T-helper 17 cell (primary cell): ENCODE data around the gene DDX31. TPM values are rescaled to one million over a fixed set of nuclear protein-coding genes. Genes with fewer than 3 reads are reported as not detected.

Experiments
- ATAC-seq: fragments of 150-1000 bp; cut with Tn5 transposase; 2 replicates; pipeline ENCODE4 v1.10.0; 2021; ENCODE audit warnings: mild to moderate bottlenecking, moderate library complexity
- DNase-seq, 3 donors: peaks; one replicate each; pipeline versions ENCODE4 v3.0.0 to v3.0.0-alpha.2; 2020 to 2021
- H3K9me3 ChIP-seq: one replicate; pipeline ENCODE4 v1.7.0; 2013; ENCODE audit warnings: low read length, mild to moderate bottlenecking; ENCODE audit not compliant: control insufficient read depth, poor library complexity, severe bottlenecking
- H3K27ac Mint-ChIP-seq: one replicate; pipeline ENCODE4 v1.8.0; 2022; ENCODE audit warnings: mild to moderate bottlenecking, moderate library complexity, mixed read lengths
- H3K27me3 Mint-ChIP-seq: one replicate; pipeline ENCODE4 v1.8.0; 2022; ENCODE audit warnings: mixed read lengths
- H3K36me3 Mint-ChIP-seq: one replicate; pipeline ENCODE4 v1.8.0; 2022; ENCODE audit warnings: low read depth, mixed read lengths
- H3K4me1 Mint-ChIP-seq: one replicate; pipeline ENCODE4 v1.8.0; 2022; ENCODE audit warnings: mild to moderate bottlenecking, mixed read lengths
- H3K4me3 Mint-ChIP-seq: one replicate; pipeline ENCODE4 v1.8.0; 2022; ENCODE audit warnings: mild to moderate bottlenecking, moderate library complexity, mixed read lengths
- total RNA-seq, 4 donors: library from RNA in 2 of 4; stranded (reverse) in 2 of 4; gene quantifications; one replicate each; pipeline ENCODE4 v1.2.3 and lab custom pipeline; 2022 to 2026

DDX31 gene
- total RNA-seq, 2 donors from 2014 or later: 12.6 to 15.5 TPM

DNA sequence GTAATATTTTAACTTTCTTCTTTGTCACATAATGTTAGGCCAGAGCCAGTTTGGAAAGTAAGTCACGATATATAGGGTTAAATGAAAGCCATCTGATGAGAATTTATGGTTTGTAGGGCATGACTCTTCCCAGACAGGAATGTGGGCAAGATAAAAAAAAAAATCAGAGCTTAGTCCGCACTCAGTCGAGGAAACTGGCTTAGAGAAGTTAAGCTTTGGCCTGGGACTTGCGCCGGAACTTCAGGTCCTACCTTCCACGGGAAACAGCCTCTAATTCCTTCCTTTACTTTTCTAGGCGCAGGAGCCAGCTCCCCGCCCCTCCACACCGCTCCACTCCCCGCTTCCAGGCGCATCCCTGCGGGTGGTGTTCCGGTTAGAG lies 475 bp downstream of the DDX31 start:
- ATAC-seq (no peak), DNase-seq (no peak)
- peaks cover 45% of the 10 kb centered on the region for H3K4me1 Mint-ChIP-seq
- no peaks in the 10 kb centered on the region for H3K27me3 Mint-ChIP-seq
- H3K9me3 ChIP-seq: no peaks in the 10 kb centered on the region
- no peaks in the 10 kb centered on the region for H3K36me3 Mint-ChIP-seq
- H3K27ac Mint-ChIP-seq: peak overlapping the region; percentile 96
- peak overlapping the region; percentile 95 for H3K4me3 Mint-ChIP-seq

GRCh38 chr9:132663851-132664250 lies 5.9 kb downstream of the DDX31 start:
- H3K27ac Mint-ChIP-seq: no peak overlapping the region
- no peak overlapping the region for H3K4me3 Mint-ChIP-seq
- H3K27me3 Mint-ChIP-seq: no peaks in the 10 kb centered on the region
- no peak for ATAC-seq
- H3K4me1 Mint-ChIP-seq: peaks cover 16% of the 10 kb centered on the region
- no peak for DNase-seq
- H3K36me3 Mint-ChIP-seq: peaks cover 2% of the 10 kb centered on the region
- H3K9me3 ChIP-seq: no peaks in the 10 kb centered on the region

- no peaks in the 10 kb centered on the region for H3K9me3 ChIP-seq
- no peak overlapping the region for H3K4me3 Mint-ChIP-seq
- peaks cover 2% of the 10 kb centered on the region for H3K36me3 Mint-ChIP-seq
Observed at GRCh38 chr9:132663117-132663516, 6.7 kb downstream of the DDX31 start.

DNA sequence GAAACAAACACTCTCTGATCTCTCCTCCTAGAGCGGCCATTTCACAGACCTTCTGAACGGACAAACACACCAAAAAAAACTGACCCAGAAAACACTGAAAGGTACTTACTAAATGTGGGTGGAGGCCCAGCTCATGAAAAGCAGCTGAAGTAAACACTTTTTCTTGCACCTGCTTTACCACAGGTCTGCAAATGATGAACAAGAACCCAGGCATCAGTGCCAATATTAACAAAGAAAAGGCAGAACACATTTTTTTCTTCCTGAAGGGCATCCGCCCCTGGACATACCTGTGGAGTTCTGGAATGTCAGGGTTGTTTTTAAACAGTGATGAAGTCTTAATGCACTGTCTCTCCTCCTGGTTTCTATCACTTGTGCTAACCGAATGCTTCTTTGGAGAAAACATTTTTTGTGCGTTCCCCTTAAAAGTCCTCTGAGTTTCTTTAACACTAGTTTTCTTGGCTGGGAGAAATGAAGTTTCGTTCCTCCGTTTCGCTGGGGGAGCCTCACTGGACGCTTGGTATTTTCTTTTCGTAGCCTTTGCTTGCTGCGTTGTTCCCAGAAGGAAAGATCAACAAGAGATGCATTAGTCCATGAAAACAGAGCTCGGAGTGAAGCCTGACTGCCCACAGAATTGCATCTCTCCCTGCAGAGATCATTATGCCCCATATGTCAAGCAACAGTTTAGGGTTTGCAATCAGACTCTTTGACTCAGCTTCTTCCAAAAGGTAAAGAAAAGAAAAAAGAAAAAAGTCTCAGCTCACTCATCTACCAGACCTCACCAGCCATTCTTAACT lies 7.4 kb downstream of the DDX31 start:
- Mint-ChIP-seq H3K36me3 (peaks cover 2% of the 10 kb centered on the region), H3K27ac (no peak overlapping the region), H3K4me1 (peaks cover 7% of the 10 kb centered on the region), H3K27me3 (no peaks in the 10 kb centered on the region), H3K4me3 (no peak overlapping the region)
- H3K9me3 ChIP-seq: no peaks in the 10 kb centered on the region
- DNase-seq (no peak), ATAC-seq (no peak)

More at GRCh38 chr9:132663117-132663516, 6.7 kb downstream of the DDX31 start:
- Mint-ChIP-seq H3K27ac (no peak overlapping the region), H3K27me3 (no peaks in the 10 kb centered on the region), H3K4me1 (peaks cover 13% of the 10 kb centered on the region)
- ATAC-seq (no peak), DNase-seq (no peak)

GRCh38 chr9:132656299-132656698 lies 13.5 kb downstream of the DDX31 start:
- no peak overlapping the region for H3K27ac Mint-ChIP-seq
- H3K4me1 Mint-ChIP-seq: no peaks in the 10 kb centered on the region
- H3K9me3 ChIP-seq: no peaks in the 10 kb centered on the region
- DNase-seq: no peak
- no peak overlapping the region for H3K4me3 Mint-ChIP-seq
- no peaks in the 10 kb centered on the region for H3K27me3 Mint-ChIP-seq
- ATAC-seq: no peak
- peaks cover 2% of the 10 kb centered on the region for H3K36me3 Mint-ChIP-seq

GRCh38 chr9:132651259-132651658 lies 18.5 kb downstream of the DDX31 start:
- Mint-ChIP-seq H3K4me1 (no peaks in the 10 kb centered on the region), H3K36me3 (peaks cover 4% of the 10 kb centered on the region), H3K4me3 (no peak overlapping the region), H3K27ac (no peak overlapping the region), H3K27me3 (no peaks in the 10 kb centered on the region)
- no peak for ATAC-seq
- DNase-seq: no peak
- H3K9me3 ChIP-seq: no peaks in the 10 kb centered on the region

DNA sequence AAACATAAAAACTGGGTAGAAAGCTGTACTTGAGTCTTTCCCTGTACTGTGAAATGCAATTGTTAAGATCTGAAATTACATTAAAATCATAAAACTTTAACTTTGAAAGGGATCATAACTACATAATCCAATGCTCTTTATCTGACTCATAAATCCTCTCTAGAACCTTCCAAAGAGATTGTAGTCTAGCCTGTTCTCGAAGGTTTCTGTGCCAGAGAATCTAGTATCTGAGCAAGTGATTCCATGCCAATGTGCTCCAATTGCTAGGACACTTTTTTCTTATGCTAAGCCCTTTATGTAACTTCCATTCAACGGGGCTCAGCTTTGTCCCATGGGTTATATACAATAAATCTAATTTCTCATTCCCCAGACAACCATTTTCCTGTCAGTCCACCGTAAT lies 21.1 kb downstream of the DDX31 start:
- H3K27ac Mint-ChIP-seq: no peak overlapping the region

DNA sequence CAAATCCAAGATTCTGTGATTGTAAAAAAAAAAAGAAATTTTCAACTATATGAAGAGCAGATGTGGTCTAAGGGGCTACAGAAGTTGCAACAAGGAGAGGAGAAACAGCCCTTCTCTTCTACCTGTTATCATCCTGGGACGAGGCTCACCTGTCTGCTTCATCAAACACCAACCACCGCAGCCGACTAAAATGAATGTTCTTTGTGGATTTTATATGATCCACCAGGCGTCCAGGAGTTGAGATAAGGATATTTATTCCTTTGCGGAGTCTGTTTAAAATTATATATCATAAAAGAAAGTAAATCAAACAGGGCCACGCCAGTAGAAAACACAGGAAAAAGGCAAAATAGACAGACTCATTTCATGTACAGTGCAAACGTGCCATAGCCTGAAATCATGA lies 21.5 kb downstream of the DDX31 start:
- DNase-seq: no peak
- H3K4me3 Mint-ChIP-seq: no peak overlapping the region
- peaks cover 4% of the 10 kb centered on the region for H3K4me1 Mint-ChIP-seq
- H3K36me3 Mint-ChIP-seq: peaks cover 9% of the 10 kb centered on the region
- no peaks in the 10 kb centered on the region for H3K27me3 Mint-ChIP-seq
- no peak for ATAC-seq
- H3K27ac Mint-ChIP-seq: no peak overlapping the region
- no peaks in the 10 kb centered on the region for H3K9me3 ChIP-seq

More for the DNA sequence above, 21.1 kb downstream of the DDX31 start:
- H3K4me3 Mint-ChIP-seq: no peak overlapping the region
- H3K27me3 Mint-ChIP-seq: no peaks in the 10 kb centered on the region
- no peak for DNase-seq
- H3K4me1 Mint-ChIP-seq: peaks cover 4% of the 10 kb centered on the region
- no peak for ATAC-seq
- peaks cover 9% of the 10 kb centered on the region for H3K36me3 Mint-ChIP-seq
- no peaks in the 10 kb centered on the region for H3K9me3 ChIP-seq

GRCh38 chr9:132647806-132648205 lies 22.0 kb downstream of the DDX31 start:
- H3K27ac Mint-ChIP-seq: no peak overlapping the region
- H3K4me1 Mint-ChIP-seq: peaks cover 4% of the 10 kb centered on the region
- ATAC-seq (no peak), DNase-seq (no peak)
- no peak overlapping the region for H3K4me3 Mint-ChIP-seq
- peaks cover 9% of the 10 kb centered on the region for H3K36me3 Mint-ChIP-seq
- no peaks in the 10 kb centered on the region for H3K27me3 Mint-ChIP-seq
- no peaks in the 10 kb centered on the region for H3K9me3 ChIP-seq

GRCh38 chr9:132647355-132647754 lies 22.4 kb downstream of the DDX31 start:
- Mint-ChIP-seq H3K27me3 (no peaks in the 10 kb centered on the region), H3K27ac (no peak overlapping the region), H3K4me3 (no peak overlapping the region), H3K4me1 (peaks cover 4% of the 10 kb centered on the region), H3K36me3 (peaks cover 9% of the 10 kb centered on the region)
- no peak for ATAC-seq
- H3K9me3 ChIP-seq: no peaks in the 10 kb centered on the region
- DNase-seq: no peak

DNA sequence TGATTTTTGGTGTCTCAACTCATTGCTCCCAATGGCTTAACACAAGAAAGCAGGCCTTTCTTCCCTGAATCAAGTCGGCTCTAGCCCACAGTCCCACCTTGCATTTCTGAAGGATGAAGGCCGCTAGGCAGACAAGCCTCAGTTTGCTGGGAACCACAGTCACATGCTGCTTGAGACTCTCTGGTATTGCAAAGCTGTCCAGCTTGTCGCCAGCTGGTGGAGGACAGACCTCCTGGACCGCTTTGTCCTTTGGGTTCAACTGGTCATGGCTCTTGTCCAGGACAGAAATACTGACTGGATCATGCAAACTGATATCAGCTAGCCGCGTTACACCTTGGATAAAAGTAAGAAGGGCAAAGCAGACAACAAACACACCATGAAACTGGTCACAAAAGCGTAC lies 23.1 kb downstream of the DDX31 start:
- Mint-ChIP-seq H3K27me3 (no peaks in the 10 kb centered on the region), H3K36me3 (peaks cover 12% of the 10 kb centered on the region), H3K4me1 (peaks cover 4% of the 10 kb centered on the region), H3K4me3 (no peak overlapping the region), H3K27ac (no peak overlapping the region)
- DNase-seq (no peak), ATAC-seq (no peak)
- H3K9me3 ChIP-seq: no peaks in the 10 kb centered on the region

- H3K36me3 Mint-ChIP-seq: peaks cover 12% of the 10 kb centered on the region
- no peaks in the 10 kb centered on the region for H3K27me3 Mint-ChIP-seq
- peaks cover 4% of the 10 kb centered on the region for H3K4me1 Mint-ChIP-seq
- ATAC-seq: no peak
- peak overlapping the region; percentile 60 for H3K27ac Mint-ChIP-seq
- no peak for DNase-seq
- H3K4me3 Mint-ChIP-seq: no peak overlapping the region
- H3K9me3 ChIP-seq: no peaks in the 10 kb centered on the region
Observed at GRCh38 chr9:132645711-132646110, 24.1 kb downstream of the DDX31 start.

GRCh38 chr9:132645306-132645705 lies 24.5 kb downstream of the DDX31 start:
- no peak for DNase-seq
- peaks cover 12% of the 10 kb centered on the region for H3K36me3 Mint-ChIP-seq
- H3K27ac Mint-ChIP-seq: peak overlapping the region; percentile 60

GRCh38 chr9:132644251-132644650 lies 25.5 kb downstream of the DDX31 start:
- Mint-ChIP-seq H3K4me3 (no peak overlapping the region), H3K36me3 (peaks cover 9% of the 10 kb centered on the region), H3K4me1 (peaks cover 4% of the 10 kb centered on the region), H3K27me3 (no peaks in the 10 kb centered on the region), H3K27ac (no peak overlapping the region)
- no peaks in the 10 kb centered on the region for H3K9me3 ChIP-seq
- ATAC-seq (peak; percentile 73), DNase-seq (no peak)

More at GRCh38 chr9:132645306-132645705, 24.5 kb downstream of the DDX31 start:
- no peaks in the 10 kb centered on the region for H3K9me3 ChIP-seq
- Mint-ChIP-seq H3K4me3 (no peak overlapping the region), H3K27me3 (no peaks in the 10 kb centered on the region), H3K4me1 (peaks cover 4% of the 10 kb centered on the region)
- ATAC-seq: no peak
